ENCODE results near the gene CC2D1B. TPM values are rescaled to one million over a fixed set of nuclear protein-coding genes. Genes with fewer than 3 reads are reported as not detected.

The CC2D1B gene
- polyA plus RNA-seq, 3 donors, result 1.7 to 17.5 (median 2.4) TPM

DNA sequence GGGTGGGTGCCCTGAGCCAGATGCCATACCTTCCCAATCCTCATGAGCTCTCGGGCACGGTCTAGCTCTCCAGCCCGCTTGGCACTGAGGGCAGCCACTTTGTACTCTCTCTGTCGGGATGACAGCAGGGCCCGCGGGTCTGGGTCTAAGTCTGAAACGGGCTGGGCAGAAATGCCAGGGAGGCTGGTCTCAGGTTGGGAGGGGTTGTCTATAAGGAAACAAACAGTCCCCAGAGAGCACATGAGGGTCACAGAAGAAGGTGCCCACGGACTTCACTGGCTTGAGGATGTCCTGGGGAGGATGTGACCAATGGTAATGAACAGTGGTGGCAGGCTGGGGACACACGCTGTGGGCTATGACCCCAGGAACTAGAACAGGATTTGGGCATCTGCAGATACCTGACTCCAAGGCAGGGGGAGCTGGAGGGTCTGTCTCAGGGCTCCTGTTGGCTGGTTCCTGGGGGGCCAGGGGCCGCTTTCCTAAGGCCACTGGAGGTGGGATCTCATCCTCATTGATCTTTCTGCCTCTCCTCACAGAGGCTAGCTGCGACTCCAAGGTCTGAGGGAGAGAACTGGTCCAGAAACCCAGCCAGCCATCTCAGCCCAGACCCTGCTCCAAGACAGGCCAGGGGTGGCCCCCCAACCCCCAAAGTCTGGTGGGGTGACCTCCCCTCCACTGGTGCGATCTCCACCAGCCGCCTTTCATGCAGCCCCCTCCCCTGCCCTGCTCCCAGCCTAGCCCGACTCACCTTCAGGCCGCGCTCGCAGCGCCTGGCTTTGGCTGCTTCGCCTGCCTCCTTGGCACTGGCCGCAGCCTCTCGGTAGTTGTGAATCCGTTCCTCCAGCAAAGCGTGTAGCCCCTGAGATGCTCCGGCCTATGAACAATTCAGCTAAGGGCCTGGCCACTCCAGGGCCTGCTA is 6.1 kb downstream of the CC2D1B start:
- Mint-ChIP-seq H3K27me3 (ENCODE audit: low read depth in 3 of 3) (peaks cover 0 to 2% (median 0%) of the 10 kb centered on the region in 3 donors), H3K27ac (peak overlapping the region in 3 of 7 donors; percentile 38 to 58 (median 54)), H3K4me1 (peaks cover 9% of the 10 kb centered on the region), H3K4me3 (no peak overlapping the region), H3K36me3 (peaks cover 77 to 88% of the 10 kb centered on the region in 2 donors), H3K9me3 (peaks cover 0 to 2% (median 0%) of the 10 kb centered on the region in 7 donors)
- no peak overlapping the region for H2AFZ ChIP-seq (ENCODE audit: insufficient read depth, low read depth, low read length, poor library complexity, severe bottlenecking)
- H3K4me1 ChIP-seq (ENCODE audit: control insufficient read depth in 1 of 2, insufficient read depth in 2 of 2, low read length in 2 of 2), result peaks cover 7 to 8% of the 10 kb centered on the region in 2 donors
- no peak overlapping the region for H3K27ac ChIP-seq (ENCODE audit: low read depth in 1 of 2, low read length in 2 of 2)
- H3K4me3 ChIP-seq (replicated peaks in 1 of 3; ENCODE audit: low read depth in 2 of 3, low read length in 3 of 3), result no peak overlapping the region
- no peak overlapping the region for H3K4me2 ChIP-seq (replicated peaks; ENCODE audit: extremely low read depth, low read length, poor library complexity, severe bottlenecking)
- WGBS (ENCODE audit: insufficient coverage), result 99% methylated on average over 17 of the region's 24 CpGs
- no peak for DNase-seq
- H4K20me1 ChIP-seq (ENCODE audit: insufficient read depth, low read length), result peaks cover 12% of the 10 kb centered on the region
- H3K36me3 ChIP-seq (replicated peaks in 1 of 2; ENCODE audit: control insufficient read depth in 1 of 2, insufficient read depth in 2 of 2, low read length in 2 of 2), result peaks cover 78 to 91% of the 10 kb centered on the region in 2 donors
- TF ChIP-seq, protein P1, sequence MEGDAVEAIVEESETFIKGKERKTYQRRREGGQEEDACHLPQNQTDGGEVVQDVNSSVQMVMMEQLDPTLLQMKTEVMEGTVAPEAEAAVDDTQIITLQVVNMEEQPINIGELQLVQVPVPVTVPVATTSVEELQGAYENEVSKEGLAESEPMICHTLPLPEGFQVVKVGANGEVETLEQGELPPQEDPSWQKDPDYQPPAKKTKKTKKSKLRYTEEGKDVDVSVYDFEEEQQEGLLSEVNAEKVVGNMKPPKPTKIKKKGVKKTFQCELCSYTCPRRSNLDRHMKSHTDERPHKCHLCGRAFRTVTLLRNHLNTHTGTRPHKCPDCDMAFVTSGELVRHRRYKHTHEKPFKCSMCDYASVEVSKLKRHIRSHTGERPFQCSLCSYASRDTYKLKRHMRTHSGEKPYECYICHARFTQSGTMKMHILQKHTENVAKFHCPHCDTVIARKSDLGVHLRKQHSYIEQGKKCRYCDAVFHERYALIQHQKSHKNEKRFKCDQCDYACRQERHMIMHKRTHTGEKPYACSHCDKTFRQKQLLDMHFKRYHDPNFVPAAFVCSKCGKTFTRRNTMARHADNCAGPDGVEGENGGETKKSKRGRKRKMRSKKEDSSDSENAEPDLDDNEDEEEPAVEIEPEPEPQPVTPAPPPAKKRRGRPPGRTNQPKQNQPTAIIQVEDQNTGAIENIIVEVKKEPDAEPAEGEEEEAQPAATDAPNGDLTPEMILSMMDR (IDR thresholded peaks at IDR 0.05), result no peak
- no peaks in the 10 kb centered on the region for H3K27me3 ChIP-seq (ENCODE audit: control insufficient read depth in 2 of 2, insufficient read depth in 2 of 2, low read length in 2 of 2)
- peaks cover 22% of the 10 kb centered on the region for H3K79me2 ChIP-seq (ENCODE audit: insufficient read depth, low read length)
- no peak overlapping the region for H3K9ac ChIP-seq (ENCODE audit: insufficient read depth, low read length, poor library complexity, severe bottlenecking)
- intact Hi-C loops (cut with micrococcal nuclease), result no loop called here
- H3K9me3 ChIP-seq (replicated peaks in 1 of 2; ENCODE audit: control insufficient read depth in 1 of 2, insufficient read depth in 1 of 2, low read length in 2 of 2), result no peaks in the 10 kb centered on the region

DNA sequence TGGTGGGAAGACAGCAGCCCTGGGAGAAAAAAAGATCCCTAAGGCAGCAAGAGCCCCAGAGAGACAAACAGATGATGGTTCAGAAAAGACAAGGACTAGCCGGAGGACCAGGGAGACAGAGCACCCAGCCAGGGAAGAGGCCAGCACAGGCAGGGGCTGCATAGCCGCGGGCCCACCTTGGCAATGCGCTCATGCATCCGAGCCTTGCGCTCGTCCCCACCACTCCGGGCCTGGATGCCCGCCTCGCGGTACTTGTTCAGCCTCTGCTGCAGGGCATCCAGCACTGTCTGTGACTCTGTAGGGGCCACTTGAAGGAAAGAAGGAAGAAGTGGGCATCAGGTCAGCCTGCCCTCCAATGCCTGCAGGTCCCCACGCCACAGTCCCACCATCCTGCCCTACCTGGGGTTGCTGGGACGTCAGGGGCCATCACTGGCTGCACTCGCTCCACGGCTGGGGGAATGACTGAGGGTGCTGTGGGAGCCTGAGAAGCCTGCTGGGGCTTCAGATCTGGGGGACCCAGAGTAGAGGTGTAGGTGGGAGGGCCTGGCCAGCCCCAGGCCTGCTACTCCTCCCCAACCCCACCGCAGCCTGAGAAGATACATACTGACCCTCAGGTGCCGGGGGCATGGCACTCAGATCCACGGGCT is 7.0 kb downstream of the CC2D1B start:
- H3K36me3 ChIP-seq (replicated peaks in 1 of 2; ENCODE audit: control insufficient read depth in 1 of 2, insufficient read depth in 2 of 2, low read length in 2 of 2), result peaks cover 88 to 96% of the 10 kb centered on the region in 2 donors
- H3K9me3 ChIP-seq (replicated peaks in 1 of 2; ENCODE audit: control insufficient read depth in 1 of 2, insufficient read depth in 1 of 2, low read length in 2 of 2), result no peaks in the 10 kb centered on the region
- Mint-ChIP-seq H3K36me3 (peaks cover 87 to 96% of the 10 kb centered on the region in 2 donors), H3K4me3 (no peak overlapping the region), H3K4me1 (no peaks in the 10 kb centered on the region), H3K27me3 (ENCODE audit: low read depth in 3 of 3) (peaks cover 0 to 2% (median 0%) of the 10 kb centered on the region in 3 donors), H3K27ac (no peak overlapping the region), H3K9me3 (peaks cover 0 to 2% (median 0%) of the 10 kb centered on the region in 7 donors)
- no peaks in the 10 kb centered on the region for H3K27me3 ChIP-seq (ENCODE audit: control insufficient read depth in 2 of 2, insufficient read depth in 2 of 2, low read length in 2 of 2)
- intact Hi-C loops (cut with micrococcal nuclease), result no loop called here
- H2AFZ ChIP-seq (ENCODE audit: insufficient read depth, low read depth, low read length, poor library complexity, severe bottlenecking), result no peak overlapping the region
- WGBS (ENCODE audit: insufficient coverage), result over 99% methylated on average over 11 of the region's 18 CpGs
- DNase-seq, result no peak
- H3K79me2 ChIP-seq (ENCODE audit: insufficient read depth, low read length), result peaks cover 13% of the 10 kb centered on the region
- H3K27ac ChIP-seq (ENCODE audit: low read depth in 1 of 2, low read length in 2 of 2), result no peak overlapping the region
- peaks cover 5% of the 10 kb centered on the region for H4K20me1 ChIP-seq (ENCODE audit: insufficient read depth, low read length)
- TF ChIP-seq, protein P1 (IDR thresholded peaks at IDR 0.05), result no peak
- H3K9ac ChIP-seq (ENCODE audit: insufficient read depth, low read length, poor library complexity, severe bottlenecking), result no peak overlapping the region
- H3K4me3 ChIP-seq (replicated peaks in 1 of 3; ENCODE audit: low read depth in 2 of 3, low read length in 3 of 3), result no peak overlapping the region
- no peak overlapping the region for H3K4me2 ChIP-seq (replicated peaks; ENCODE audit: extremely low read depth, low read length, poor library complexity, severe bottlenecking)
- H3K4me1 ChIP-seq (ENCODE audit: control insufficient read depth in 1 of 2, insufficient read depth in 2 of 2, low read length in 2 of 2), result no peaks in the 10 kb centered on the region

All from CD14-positive monocyte (primary cell).